ENCODE results near the gene CLEC2L. TPM values are rescaled to one million over a fixed set of nuclear protein-coding genes. Genes with fewer than 3 reads are reported as not detected.

The CLEC2L gene
- polyA plus RNA-seq, 4 donors, result 0.61 to 1.5 (median 1.2) TPM

Other genes with a start within 250 kb of the CLEC2L start
- gene FMC1, start 182.3 kb upstream of the CLEC2L start, polyA plus RNA-seq (ENCODE audit: insufficient read length in 4 of 4), result 10 to 100 TPM; 22.5 to 36.2 (median 27.0) TPM
- gene LUC7L2, start 163.8 kb upstream of the CLEC2L start, polyA plus RNA-seq (ENCODE audit: insufficient read length in 4 of 4), result 100 to 1,000 TPM; 105 to 190 (median 134) TPM
- gene KLRG2, start 40.0 kb upstream of the CLEC2L start, polyA plus RNA-seq (ENCODE audit: insufficient read length in 4 of 4), result 1 to 10 TPM in 3 of 4 donors, under 1 TPM in 1; 0.88 to 1.6 (median 1.2) TPM

All from left renal cortex interstitium (tissue), 4 donors.